ENCODE results near the gene TMEM179.

Gene TMEM179

DNA sequence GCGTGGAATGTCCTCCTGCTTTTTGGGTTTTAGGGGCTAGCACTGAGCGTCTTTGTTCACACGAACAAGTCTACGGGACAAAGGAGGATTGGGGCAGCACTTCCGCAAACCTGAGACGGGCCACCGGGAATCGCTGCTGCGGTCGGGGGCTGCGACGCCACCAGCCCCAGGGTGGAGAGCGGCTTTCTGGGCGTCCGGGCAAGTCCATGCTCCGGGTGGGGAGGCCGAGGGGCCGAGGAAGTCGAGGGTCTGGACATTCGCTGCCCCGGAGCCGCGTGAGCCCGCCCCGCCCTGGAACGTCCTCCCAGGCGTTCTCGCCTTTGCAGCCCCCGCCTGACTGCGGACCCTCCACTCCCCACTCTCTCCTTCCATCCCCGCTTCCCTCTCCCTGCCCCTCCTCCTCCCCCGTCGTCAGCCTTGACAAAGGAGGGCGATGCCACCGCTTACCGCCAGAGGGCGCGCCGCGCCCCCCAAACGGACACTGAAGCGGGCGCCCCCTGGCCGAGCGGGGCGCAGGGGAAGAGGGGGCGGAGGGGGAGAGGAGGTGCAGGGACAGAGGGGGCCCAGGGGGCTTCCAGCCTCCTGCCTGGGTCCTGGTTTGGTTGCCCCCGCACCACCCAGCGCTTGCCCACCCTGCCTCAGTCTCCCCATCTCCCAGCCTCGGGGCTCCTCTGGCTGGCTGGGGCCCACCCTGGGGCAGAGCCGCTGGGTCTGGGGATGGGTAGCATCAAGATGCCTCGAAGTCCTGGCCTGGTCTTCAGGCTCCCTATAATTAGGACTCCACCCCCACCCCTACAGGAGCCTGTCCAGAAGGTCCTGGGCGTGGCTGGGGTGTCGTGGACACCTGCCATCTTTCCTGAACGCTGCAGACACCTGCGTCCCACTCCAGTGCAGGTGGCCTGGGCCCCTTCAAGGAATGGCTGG, 45.7 kb upstream of the TMEM179 start:
- DNase-seq (ENCODE audit: low read depth), result no peak
- peak overlapping the region; percentile 29 for H3K4me3 ChIP-seq (ENCODE audit: low read depth, low read length)
- TF ChIP-seq CTCF (IDR thresholded peaks at IDR 0.05; ENCODE audit: low read depth, low read length, missing control alignments), result peak; percentile 99

DNA sequence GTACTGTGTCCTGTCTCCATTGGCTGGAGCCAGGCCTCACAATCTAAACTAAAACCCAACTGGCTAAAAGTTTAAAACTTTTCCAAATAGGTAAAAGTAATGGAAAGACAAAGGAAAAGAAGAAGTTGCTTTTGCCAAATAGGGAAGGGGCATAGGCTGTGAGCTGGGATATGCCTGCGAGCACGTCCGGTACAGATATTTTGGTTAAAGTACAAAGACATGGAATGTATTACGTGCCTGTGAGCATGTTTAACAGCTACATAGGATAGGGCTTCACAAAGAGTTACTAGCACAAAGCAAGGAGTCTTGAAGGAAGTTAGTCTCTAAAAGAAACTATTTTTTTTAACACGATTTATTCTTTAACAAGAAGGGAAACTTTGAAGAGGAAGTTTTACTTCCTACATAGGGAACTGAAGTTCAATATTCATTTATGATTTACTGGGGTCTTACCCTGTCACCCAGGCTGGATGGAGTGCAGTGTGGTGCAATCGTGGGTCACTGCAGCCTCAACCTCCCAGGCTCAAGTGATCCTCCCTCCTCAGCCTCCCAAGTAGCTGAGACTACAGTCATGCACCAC, 43.0 kb upstream of the TMEM179 start:
- H3K4me3 ChIP-seq (ENCODE audit: low read depth, low read length), result no peak overlapping the region
- no peak for TF ChIP-seq CTCF (IDR thresholded peaks at IDR 0.05; ENCODE audit: low read depth, low read length, missing control alignments)
- no peak for DNase-seq (ENCODE audit: low read depth)

GRCh38 chr14:104644656-104645378, 40.2 kb upstream of the TMEM179 start:
- TF ChIP-seq CTCF (IDR thresholded peaks at IDR 0.05; ENCODE audit: low read depth, low read length, missing control alignments), result no peak
- no peak for DNase-seq (ENCODE audit: low read depth)
- no peak overlapping the region for H3K4me3 ChIP-seq (ENCODE audit: low read depth, low read length)

GRCh38 chr14:104644091-104644635, 39.6 kb upstream of the TMEM179 start:
- TF ChIP-seq CTCF (IDR thresholded peaks at IDR 0.05; ENCODE audit: low read depth, low read length, missing control alignments), result no peak
- no peak for DNase-seq (ENCODE audit: low read depth)
- no peak overlapping the region for H3K4me3 ChIP-seq (ENCODE audit: low read depth, low read length)

GRCh38 chr14:104643306-104643705, 38.7 kb upstream of the TMEM179 start:
- H3K4me3 ChIP-seq (ENCODE audit: low read depth, low read length), result no peak overlapping the region
- no peak for TF ChIP-seq CTCF (IDR thresholded peaks at IDR 0.05; ENCODE audit: low read depth, low read length, missing control alignments)
- DNase-seq (ENCODE audit: low read depth), result no peak

DNA sequence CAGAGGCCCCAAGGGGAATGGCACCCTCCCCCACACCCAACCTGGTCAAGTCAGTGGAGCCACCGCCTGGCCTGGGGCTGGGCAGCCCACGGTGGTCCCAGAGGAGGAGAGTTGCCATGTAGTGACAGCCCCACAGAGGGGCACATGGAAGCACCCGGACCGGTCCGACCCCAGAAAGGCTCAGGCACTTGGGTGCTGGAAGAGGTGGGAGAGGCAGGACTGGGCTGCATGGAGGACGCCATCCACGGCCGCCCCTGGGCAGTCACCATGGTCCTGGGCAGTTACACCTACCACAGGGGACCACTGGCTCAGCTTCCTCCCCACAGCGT, 37.9 kb upstream of the TMEM179 start:
- DNase-seq (ENCODE audit: low read depth), result no peak
- no peak for TF ChIP-seq CTCF (IDR thresholded peaks at IDR 0.05; ENCODE audit: low read depth, low read length, missing control alignments)
- H3K4me3 ChIP-seq (ENCODE audit: low read depth, low read length), result no peak overlapping the region

Data from GM12864 (cell line).